Peyer's patch (tissue), 4 donors: ENCODE data around the gene CASKIN1. TPM values are rescaled to one million over a fixed set of nuclear protein-coding genes. Genes with fewer than 3 reads are reported as not detected.

ENCODE experiments used
- DNase-seq, 3 donors: peaks; one replicate each; pipeline ENCODE4 v3.0.0-alpha.2; 2017 to 2019
- H3K27ac ChIP-seq, 4 donors: fragments of 200-600 bp; sonication (generic); one replicate each; pipeline ENCODE4 v1.5.1; 2016 to 2019
- H3K27me3 ChIP-seq, 2 donors: fragments of 200-600 bp; sonication (generic); one replicate each; pipeline ENCODE4 v1.5.1; 2019
- H3K36me3 ChIP-seq, 3 donors: fragments of 200-600 bp; sonication (generic); one replicate each; pipeline ENCODE4 v1.5.1; 2016 to 2019
- H3K4me1 ChIP-seq, 4 donors: fragments of 200-600 bp; sonication (generic); one replicate each; pipeline ENCODE4 v1.5.1; 2016 to 2019
- H3K4me3 ChIP-seq, 4 donors: fragments of 200-600 bp; sonication (generic); 1 replicate in 3 of 4; 2 replicates in 1 of 4; pipeline ENCODE4 v1.5.1; 2016 to 2019; ENCODE audit warnings: mild to moderate bottlenecking in 1 of 4
- H3K9me3 ChIP-seq, 4 donors: fragments of 200-600 bp; sonication (generic); one replicate each; pipeline ENCODE4 v1.5.1; 2016 to 2019; ENCODE audit warnings: mild to moderate bottlenecking in 1 of 4
- CTCF ChIP-seq, 6 experiments: fragments of 450-650 bp in 4 of 6; fragments of 200-600 bp in 2 of 6; sonication (generic) in 1 of 6; IDR thresholded peaks; one replicate each; pipeline ENCODE4 v1.5.1; 2017 to 2019; ENCODE audit warnings: antibody characterized with exemption in 6 of 6, mild to moderate bottlenecking in 3 of 6, moderate library complexity in 1 of 6
- POLR2A ChIP-seq, 2 donors: fragments of 450-650 bp; IDR thresholded peaks; one replicate each; pipeline ENCODE4 v1.5.1; 2017; ENCODE audit warnings: antibody characterized with exemption in 2 of 2, mild to moderate bottlenecking in 2 of 2, moderate library complexity in 2 of 2
- total RNA-seq, 4 donors: library from RNA; depleted of rRNA; stranded (reverse); fragments of >200 nt; gene quantifications; one replicate each; pipeline ENCODE4 v1.1.0, GENCODE V29; 2016

CASKIN1 gene
- total RNA-seq, 4 donors from 2014 or later: not detected

- Histone ChIP-seq H3K27ac (no peak overlapping the region), H3K27me3 (no peaks in the 10 kb centered on the region), H3K4me1 (no peaks in the 10 kb centered on the region), H3K9me3 (no peaks in the 10 kb centered on the region), H3K4me3 (no peak overlapping the region), H3K36me3 (no peaks in the 10 kb centered on the region)
- TF ChIP-seq CTCF (IDR thresholded peaks at IDR 0.05) (no peak), POLR2A (IDR thresholded peaks at IDR 0.05) (no peak)
- no peak for DNase-seq
Observed at GRCh38 chr16:2186064-2186463, 10.3 kb downstream of the CASKIN1 start.

- Histone ChIP-seq H3K4me3 (no peak overlapping the region), H3K27ac (no peak overlapping the region), H3K9me3 (no peaks in the 10 kb centered on the region), H3K27me3 (no peaks in the 10 kb centered on the region), H3K36me3 (no peaks in the 10 kb centered on the region), H3K4me1 (no peaks in the 10 kb centered on the region)
- TF ChIP-seq CTCF (IDR thresholded peaks at IDR 0.05) (no peak), POLR2A (IDR thresholded peaks at IDR 0.05) (no peak)
- no peak for DNase-seq
Observed at GRCh38 chr16:2184962-2185361, 11.4 kb downstream of the CASKIN1 start.

GRCh38 chr16:2184346-2184745 is 12.1 kb downstream of the CASKIN1 start:
- Histone ChIP-seq H3K9me3 (no peaks in the 10 kb centered on the region), H3K27me3 (no peaks in the 10 kb centered on the region), H3K4me3 (no peak overlapping the region), H3K36me3 (no peaks in the 10 kb centered on the region), H3K4me1 (no peaks in the 10 kb centered on the region), H3K27ac (no peak overlapping the region)
- DNase-seq: no peak
- TF ChIP-seq POLR2A (IDR thresholded peaks at IDR 0.05) (no peak), CTCF (IDR thresholded peaks at IDR 0.05) (no peak)

- Histone ChIP-seq H3K27ac (no peak overlapping the region), H3K27me3 (no peaks in the 10 kb centered on the region), H3K9me3 (no peaks in the 10 kb centered on the region), H3K4me3 (no peak overlapping the region), H3K36me3 (no peaks in the 10 kb centered on the region), H3K4me1 (no peaks in the 10 kb centered on the region)
- DNase-seq: no peak
- no peak for TF ChIP-seq CTCF (IDR thresholded peaks at IDR 0.05)
- no peak for TF ChIP-seq POLR2A (IDR thresholded peaks at IDR 0.05)
Observed at GRCh38 chr16:2183671-2184070, 12.7 kb downstream of the CASKIN1 start.

GRCh38 chr16:2181952-2182351 is 14.5 kb downstream of the CASKIN1 start:
- H3K4me1 ChIP-seq: no peaks in the 10 kb centered on the region
- DNase-seq: no peak
- H3K27ac ChIP-seq: no peak overlapping the region
- no peak for TF ChIP-seq CTCF (IDR thresholded peaks at IDR 0.05)
- TF ChIP-seq POLR2A (IDR thresholded peaks at IDR 0.05): no peak
- no peaks in the 10 kb centered on the region for H3K9me3 ChIP-seq
- no peak overlapping the region for H3K4me3 ChIP-seq
- H3K27me3 ChIP-seq: no peaks in the 10 kb centered on the region
- peaks cover 0 to 16% (median 0%) of the 10 kb centered on the region in 3 donors for H3K36me3 ChIP-seq
